Measurements from ENCODE around the gene KPNA4.

DNA sequence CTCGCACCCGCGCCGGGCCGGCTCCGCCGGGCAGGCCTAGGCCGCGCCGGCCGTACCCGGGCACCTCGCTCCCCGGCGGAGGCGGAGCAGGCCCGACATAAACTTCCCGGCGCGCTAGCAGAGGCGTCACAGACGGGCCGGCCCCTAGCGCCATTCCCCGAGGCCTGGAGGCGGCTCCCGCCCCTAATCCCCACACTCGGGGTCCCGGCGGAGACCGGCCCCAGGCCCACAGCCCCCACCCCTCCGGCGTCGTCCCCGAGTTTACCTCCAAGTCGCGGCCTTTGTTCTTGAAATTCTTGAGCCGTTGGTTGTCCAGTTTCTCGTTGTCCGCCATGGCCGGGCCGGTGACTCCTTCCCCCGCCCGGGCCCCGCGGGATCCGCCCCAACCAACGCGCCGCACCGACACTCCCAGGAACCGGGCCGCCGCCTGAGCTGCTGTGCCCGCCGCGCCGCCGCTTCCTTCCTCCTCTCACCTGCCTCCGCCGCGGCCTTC is 376 bp downstream of the KPNA4 start:
- TF ChIP-seq, protein P1, sequence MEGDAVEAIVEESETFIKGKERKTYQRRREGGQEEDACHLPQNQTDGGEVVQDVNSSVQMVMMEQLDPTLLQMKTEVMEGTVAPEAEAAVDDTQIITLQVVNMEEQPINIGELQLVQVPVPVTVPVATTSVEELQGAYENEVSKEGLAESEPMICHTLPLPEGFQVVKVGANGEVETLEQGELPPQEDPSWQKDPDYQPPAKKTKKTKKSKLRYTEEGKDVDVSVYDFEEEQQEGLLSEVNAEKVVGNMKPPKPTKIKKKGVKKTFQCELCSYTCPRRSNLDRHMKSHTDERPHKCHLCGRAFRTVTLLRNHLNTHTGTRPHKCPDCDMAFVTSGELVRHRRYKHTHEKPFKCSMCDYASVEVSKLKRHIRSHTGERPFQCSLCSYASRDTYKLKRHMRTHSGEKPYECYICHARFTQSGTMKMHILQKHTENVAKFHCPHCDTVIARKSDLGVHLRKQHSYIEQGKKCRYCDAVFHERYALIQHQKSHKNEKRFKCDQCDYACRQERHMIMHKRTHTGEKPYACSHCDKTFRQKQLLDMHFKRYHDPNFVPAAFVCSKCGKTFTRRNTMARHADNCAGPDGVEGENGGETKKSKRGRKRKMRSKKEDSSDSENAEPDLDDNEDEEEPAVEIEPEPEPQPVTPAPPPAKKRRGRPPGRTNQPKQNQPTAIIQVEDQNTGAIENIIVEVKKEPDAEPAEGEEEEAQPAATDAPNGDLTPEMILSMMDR (conservative IDR thresholded peaks at IDR 0.05; ENCODE audit: low read depth, low read length) = no peak
- TF ChIP-seq POLR2A (IDR thresholded peaks at IDR 0.05; ENCODE audit: low read depth, low read length) (no peak), RAD21 (IDR thresholded peaks at IDR 0.05; ENCODE audit: low read length) (no peak), CEBPB (IDR thresholded peaks at IDR 0.05; ENCODE audit: low read depth, low read length) (no peak), MAFK (IDR thresholded peaks at IDR 0.05; ENCODE audit: low read depth, low read length) (no peak)
- TF ChIP-seq, protein P2, sequence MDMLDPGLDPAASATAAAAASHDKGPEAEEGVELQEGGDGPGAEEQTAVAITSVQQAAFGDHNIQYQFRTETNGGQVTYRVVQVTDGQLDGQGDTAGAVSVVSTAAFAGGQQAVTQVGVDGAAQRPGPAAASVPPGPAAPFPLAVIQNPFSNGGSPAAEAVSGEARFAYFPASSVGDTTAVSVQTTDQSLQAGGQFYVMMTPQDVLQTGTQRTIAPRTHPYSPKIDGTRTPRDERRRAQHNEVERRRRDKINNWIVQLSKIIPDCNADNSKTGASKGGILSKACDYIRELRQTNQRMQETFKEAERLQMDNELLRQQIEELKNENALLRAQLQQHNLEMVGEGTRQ (IDR thresholded peaks at IDR 0.05; ENCODE audit: low read depth, low read length) = no peak

All from IMR-90 (cell line).